Measurements from ENCODE around the gene ZNF641. TPM values are rescaled to one million over a fixed set of nuclear protein-coding genes. Genes with fewer than 3 reads are reported as not detected.

ZNF641 gene
- total RNA-seq, 1 experiment from 2014 or later: 13.5 TPM

GRCh38 chr12:48388460-48388859 is 37.7 kb upstream of the ZNF641 start:
- H3K4me1 ChIP-seq (ENCODE audit: control insufficient read depth, insufficient read depth, low read length): no peaks in the 10 kb centered on the region
- H3K36me3 ChIP-seq (ENCODE audit: control insufficient read depth, insufficient read depth, low read length): no peaks in the 10 kb centered on the region
- POLR2A ChIA-PET: no interaction called here
- H3K27ac ChIP-seq (ENCODE audit: low read length): no peak overlapping the region
- in situ Hi-C loops (cut with HindIII; ENCODE audit: low pct_unique_long_range_greater_than_20kb, low sequenced_read_pairs) (no loop called here), intact Hi-C loops (cut with micrococcal nuclease; ENCODE audit: unreplicated experiment) (no loop called here)
- no TSS peak for BruUV-seq (replicated peaks)
- CTCF ChIA-PET: no interaction called here
- no peak overlapping the region for H3K4me3 ChIP-seq (ENCODE audit: low read depth in 2 of 2, low read length in 2 of 2)
- H3K27me3 ChIP-seq (ENCODE audit: control insufficient read depth, insufficient read depth, low read length): peaks cover 19% of the 10 kb centered on the region
- no peaks in the 10 kb centered on the region for H3K9me3 ChIP-seq (ENCODE audit: control insufficient read depth, insufficient read depth, low read depth, low read length)
- TF ChIP-seq REST (IDR thresholded peaks at IDR 0.05; ENCODE audit: insufficient read depth in 1 of 2, low read depth in 2 of 2, low read length in 1 of 2) (no peak), SIN3A (IDR thresholded peaks at IDR 0.05; ENCODE audit: borderline replicate concordance, insufficient read depth, low read depth, low read length) (no peak), POLR2AphosphoS5 (IDR thresholded peaks at IDR 0.05; ENCODE audit: low read depth, low read length) (no peak), TCF7L2 (IDR thresholded peaks at IDR 0.05; ENCODE audit: low read depth, low read length) (no peak), CTCF (IDR thresholded peaks at IDR 0.05) (no peak)
- ATAC-seq (no peak), DNase-seq (ENCODE audit: low read depth, low spot score) (no peak)

- DNase-seq (ENCODE audit: low read depth, low spot score) (no peak), ATAC-seq (no peak)
- no peak overlapping the region for H3K27ac ChIP-seq (ENCODE audit: low read length)
- in situ Hi-C loops (cut with HindIII; ENCODE audit: low pct_unique_long_range_greater_than_20kb, low sequenced_read_pairs): no loop called here
- H3K4me3 ChIP-seq (ENCODE audit: low read depth in 2 of 2, low read length in 2 of 2): no peak overlapping the region
- no peak for TF ChIP-seq SIN3A (IDR thresholded peaks at IDR 0.05; ENCODE audit: borderline replicate concordance, insufficient read depth, low read depth, low read length)
- TF ChIP-seq TCF7L2 (IDR thresholded peaks at IDR 0.05; ENCODE audit: low read depth, low read length): no peak
- TF ChIP-seq REST (IDR thresholded peaks at IDR 0.05; ENCODE audit: insufficient read depth in 1 of 2, low read depth in 2 of 2, low read length in 1 of 2): no peak
- TF ChIP-seq POLR2AphosphoS5 (IDR thresholded peaks at IDR 0.05; ENCODE audit: low read depth, low read length): no peak
- no peak for TF ChIP-seq CTCF (IDR thresholded peaks at IDR 0.05)
- no peaks in the 10 kb centered on the region for H3K9me3 ChIP-seq (ENCODE audit: control insufficient read depth, insufficient read depth, low read depth, low read length)
- POLR2A ChIA-PET: no interaction called here
- BruUV-seq (replicated peaks): no TSS peak
- CTCF ChIA-PET: no interaction called here
- peaks cover 13% of the 10 kb centered on the region; the same call in 1 of the 2 replicates for H3K27me3 ChIP-seq (ENCODE audit: control insufficient read depth, insufficient read depth, low read length)
- no peaks in the 10 kb centered on the region for H3K36me3 ChIP-seq (ENCODE audit: control insufficient read depth, insufficient read depth, low read length)
- intact Hi-C loops (cut with micrococcal nuclease; ENCODE audit: unreplicated experiment): no loop called here
- no peaks in the 10 kb centered on the region for H3K4me1 ChIP-seq (ENCODE audit: control insufficient read depth, insufficient read depth, low read length)
Observed at GRCh38 chr12:48380596-48380995, 29.9 kb upstream of the ZNF641 start.

Measured in Panc1 (cell line).